CD4-positive, alpha-beta T cell treated with Interleukin-6 for 4 hours (primary cell): ENCODE data around the gene TMEM244.
"Not testable (repeated sequence)": the region's sequence is repeated elsewhere in the genome, so short reads cannot be mapped to it uniquely, and the experiment has no call there.

Source experiments
- DNase-seq: peaks from one replicate; pipeline ENCODE4 v3.0.0-alpha.2; 2020; ENCODE audit warnings: mixed read lengths

Gene TMEM244

DNA sequence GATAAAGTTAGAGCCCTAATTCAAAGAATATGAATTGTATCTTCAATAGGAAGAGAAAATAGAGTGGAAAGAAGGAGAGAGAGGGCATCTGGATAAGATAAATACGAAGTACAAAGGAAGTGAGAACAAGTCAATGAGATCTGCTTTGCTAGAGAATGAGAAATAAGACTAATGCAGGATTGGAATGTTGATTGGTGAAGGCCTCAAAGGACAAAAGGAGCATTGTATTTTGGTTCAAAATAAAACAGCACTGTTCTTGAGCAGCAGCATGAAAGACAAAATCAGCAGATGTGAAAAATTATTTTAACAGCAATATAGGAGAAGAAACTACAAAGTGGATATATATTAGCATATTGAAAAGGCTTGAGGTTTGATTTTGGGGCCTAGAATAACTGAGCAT, 5.1 kb upstream of the TMEM244 start:
- no peak for DNase-seq

DNA sequence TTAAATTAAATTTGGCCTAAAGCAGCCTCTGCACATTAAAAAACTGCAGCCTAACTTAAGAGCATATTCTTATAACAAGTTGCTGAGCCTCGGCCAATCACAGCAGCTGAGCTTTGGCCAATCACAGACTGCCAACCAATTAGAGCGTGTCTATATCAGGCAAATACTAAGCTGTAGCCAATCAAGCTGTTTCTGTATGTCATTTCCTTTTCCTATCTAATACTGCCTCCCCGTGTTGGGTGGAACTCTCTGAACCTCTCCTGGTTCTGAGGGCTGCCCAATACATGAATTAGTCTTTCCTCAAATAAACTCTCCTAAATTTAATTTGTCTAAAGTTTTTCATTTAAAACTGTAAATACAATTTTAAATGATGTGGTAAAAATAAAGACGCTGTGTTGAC, 3.9 kb upstream of the TMEM244 start:
- DNase-seq, result no peak

DNA sequence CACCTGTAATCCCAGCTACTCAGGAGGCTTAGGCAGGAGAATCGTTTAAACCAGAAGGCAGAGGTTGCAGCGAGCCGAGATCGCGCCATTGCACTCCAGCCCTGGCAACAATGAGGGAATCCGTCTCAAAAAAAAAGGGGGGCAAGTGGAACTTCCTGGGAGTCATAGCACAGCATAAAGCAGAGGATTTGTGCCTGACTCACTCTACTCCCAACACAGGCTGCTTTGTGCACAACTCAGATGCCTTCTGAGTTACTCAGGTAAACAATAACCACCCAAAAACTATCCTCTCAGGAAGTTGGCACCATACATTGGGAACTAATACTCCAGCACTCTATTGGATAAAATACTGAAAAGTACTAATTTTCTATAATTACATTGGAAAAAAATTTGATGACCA, 2.5 kb upstream of the TMEM244 start:
- no peak for DNase-seq

DNA sequence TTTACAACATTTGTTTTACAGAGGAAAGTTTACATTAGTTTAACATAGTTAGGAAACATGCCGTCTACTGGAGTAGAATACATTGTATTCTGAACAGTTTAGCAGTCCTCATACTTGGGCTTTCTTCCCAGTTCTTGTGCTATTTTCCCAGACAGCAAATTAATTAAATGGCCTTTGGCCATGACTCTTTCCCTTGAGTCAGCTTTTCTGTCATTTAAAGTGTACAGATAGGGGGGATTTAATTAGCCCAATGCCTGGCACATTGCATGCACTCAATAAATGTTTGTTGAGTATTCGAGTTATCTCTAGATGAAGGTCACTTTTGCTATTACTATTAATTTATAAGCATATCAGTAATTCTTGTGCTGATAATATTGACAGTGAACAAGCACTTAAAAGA, 1.6 kb downstream of the TMEM244 start:
- DNase-seq, result no peak

DNA sequence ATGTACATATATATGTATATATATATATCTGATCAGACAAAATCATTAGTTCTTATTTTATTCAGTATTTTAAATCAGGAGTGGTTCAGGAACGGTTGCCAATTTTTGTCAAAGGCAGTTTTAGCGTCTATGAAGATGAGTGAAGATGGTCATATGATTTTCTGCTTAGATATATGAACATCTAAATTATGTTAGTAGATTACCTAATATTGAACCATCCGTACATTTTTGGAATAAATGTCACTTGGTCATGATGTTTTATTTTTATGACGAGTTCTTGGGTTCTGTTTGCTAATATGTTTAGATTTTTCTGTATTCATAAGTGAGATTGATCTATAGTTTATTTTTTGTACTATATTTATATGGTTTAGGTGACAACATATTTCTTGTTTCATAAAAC, 3.3 kb downstream of the TMEM244 start:
- DNase-seq, result no peak

DNA sequence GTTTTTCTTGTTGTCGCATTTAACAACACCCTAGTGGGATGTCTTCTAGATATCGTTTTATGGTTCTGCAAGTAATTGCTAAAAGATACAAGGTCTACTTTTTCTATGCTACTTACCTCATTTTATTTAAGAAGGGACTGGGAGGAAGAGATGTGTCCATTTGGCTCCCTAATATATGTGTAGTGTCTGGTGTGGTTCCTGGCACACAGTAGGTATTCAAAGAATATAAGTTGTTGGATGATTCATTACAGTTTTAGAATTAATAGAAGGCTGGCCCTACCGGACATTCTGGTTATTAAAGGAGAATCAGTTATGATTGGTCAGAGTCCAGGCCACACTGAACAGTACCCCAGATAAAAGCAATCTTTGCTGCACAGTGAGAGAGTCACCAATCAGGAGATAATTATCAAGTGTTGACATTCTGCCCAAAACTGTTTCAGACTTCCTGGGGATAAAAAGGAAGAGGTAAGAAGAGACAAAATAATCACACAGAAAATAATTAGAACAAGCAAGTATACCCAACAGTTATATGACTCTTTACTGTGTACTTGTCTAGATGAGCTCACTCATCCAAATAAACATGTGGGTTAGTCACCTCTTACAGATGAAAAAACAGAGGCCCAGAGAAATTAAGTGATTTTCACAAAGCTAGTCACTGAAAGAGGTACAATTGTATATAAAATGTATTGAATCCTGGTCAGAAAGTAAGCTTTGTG, 7.0 kb downstream of the TMEM244 start:
- DNase-seq, result no peak

DNA sequence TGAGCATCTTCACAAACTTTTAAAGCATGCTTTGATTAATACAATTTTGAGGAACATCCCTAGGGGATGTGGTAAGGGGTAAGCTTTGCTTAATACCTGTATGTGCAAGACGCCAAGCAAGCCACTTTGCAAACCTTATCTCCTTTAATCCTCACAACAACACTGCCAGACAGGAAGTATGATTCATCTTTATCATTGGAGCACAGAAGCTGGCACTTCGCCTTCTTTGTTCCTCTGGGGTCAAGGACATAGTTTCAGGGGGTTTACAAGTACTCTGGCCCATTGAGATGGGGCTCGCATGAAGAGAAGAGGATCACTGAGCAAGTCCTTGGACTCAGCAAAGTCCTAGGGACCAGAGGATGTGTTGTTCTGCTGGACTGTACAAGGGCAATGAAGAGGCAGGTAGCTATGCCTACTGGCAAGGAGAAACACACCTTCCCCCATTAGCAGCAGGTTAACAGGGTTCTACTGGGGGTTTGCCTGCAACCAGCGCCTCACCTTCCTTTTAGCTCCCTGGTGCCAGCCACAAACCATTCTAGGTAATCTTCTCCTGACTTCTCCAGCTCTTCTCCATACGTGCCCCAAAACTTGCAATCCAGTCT, 8.8 kb downstream of the TMEM244 start:
- peak; percentile 6 for DNase-seq

DNA sequence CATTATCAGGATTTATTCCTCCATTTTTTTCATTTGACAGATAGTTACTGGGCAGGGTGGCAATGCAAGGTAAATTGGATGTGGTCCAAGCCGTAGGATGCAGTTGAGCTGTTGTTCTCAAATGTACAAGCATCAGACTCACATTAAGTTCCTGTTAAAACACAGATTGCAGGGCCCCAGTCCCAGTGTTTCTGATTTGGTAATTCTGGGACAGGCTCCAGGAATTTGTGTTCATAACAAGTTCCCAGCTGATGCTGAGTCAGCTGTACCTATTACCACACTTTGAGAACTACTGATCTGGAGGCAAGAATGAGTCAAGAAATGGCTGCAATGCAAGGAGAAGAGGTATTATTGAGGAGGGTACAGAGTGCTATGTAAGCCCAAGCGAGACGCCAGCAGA, 11.7 kb downstream of the TMEM244 start:
- no peak for DNase-seq

DNA sequence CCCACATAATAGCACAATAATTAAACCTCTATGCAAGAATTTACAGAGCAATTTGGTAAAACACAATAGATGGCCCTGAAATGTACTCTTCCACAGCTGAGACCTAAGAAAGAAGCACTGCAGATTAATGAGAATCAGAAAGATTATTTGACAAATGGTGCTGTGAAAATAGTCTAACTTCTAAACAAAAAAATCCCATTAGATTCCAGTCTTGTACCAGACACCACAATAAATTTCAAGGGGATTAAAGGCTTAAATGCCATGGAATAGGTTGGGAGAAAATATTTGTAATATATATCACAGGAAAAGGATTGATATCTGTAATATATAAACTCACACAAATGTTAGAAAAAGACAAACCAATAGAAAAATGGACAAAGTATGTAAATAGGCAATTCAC, 14.4 kb downstream of the TMEM244 start:
- DNase-seq, result no peak

DNA sequence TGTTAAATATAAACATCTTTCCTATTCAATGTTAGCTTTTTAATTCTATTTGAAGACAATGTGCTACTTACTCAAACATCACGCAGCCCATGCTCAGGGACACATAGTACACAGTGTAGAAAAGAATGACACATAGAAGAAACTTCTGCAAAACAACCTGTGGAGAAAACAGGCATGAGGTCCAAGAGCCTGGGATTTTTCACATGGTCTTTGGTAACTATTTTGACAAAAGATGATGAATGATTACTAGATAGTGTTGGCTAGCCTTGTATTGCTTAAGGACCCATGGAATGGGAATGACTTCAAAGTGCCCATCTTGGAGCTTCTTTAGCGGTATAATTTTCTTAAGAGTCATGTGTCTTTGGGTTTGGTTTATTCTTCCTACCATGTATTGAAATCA, 15.4 kb downstream of the TMEM244 start:
- DNase-seq, result no peak

DNA sequence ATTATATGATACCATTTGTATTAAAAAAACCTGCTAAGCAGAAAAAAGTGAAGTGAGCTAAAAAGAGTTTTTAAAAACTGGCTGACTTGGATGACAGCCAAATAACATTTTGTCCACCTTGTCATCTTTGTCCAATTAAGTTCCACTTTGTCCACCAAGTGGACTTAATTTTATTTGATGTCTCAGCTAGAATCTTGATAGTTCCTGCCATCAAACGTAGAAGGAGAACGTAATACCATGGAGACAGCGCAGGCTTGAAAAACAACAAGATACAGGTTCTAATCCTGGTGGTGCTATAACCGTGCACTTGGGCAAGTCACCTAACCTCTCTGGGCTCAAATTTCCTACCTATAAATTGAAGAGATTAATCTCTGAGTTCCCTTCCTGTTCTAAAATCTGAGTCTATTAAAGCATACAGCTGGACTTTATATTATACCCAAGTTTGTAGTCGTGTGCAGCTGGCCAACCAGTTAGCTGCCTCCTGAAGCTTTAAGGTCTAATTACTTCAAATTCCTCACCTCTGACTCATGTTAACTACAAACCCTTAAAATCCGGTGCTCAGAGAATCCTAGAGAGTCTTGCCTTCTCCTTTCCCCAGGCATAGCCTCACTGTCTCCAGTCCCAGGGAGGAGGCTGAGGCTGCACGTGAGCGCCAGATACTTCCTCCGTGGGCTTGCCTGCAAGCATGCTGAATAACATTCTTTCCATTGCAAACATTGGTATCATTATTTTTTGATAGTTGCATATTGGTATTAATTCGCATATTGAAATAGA, 16.8 kb downstream of the TMEM244 start:
- DNase-seq, result no peak

DNA sequence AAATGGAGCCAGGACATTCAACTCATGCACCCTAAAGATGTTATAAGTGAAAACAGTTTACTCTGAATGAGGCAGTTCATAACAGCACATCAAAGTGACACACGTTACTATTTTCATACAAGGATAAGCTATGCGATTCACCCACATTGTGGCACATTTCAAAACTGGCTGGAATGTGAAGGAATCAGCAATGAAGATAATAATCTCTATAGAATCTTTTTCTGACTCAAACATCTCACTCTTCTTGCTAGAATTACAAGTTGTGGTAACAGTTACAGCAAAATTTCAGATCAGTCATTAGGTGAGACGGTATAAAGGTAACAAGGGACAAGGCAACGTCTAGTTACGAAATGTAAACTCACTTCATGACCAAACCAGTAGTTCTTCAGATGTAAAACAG, 17.5 kb downstream of the TMEM244 start:
- DNase-seq, result no peak

DNA sequence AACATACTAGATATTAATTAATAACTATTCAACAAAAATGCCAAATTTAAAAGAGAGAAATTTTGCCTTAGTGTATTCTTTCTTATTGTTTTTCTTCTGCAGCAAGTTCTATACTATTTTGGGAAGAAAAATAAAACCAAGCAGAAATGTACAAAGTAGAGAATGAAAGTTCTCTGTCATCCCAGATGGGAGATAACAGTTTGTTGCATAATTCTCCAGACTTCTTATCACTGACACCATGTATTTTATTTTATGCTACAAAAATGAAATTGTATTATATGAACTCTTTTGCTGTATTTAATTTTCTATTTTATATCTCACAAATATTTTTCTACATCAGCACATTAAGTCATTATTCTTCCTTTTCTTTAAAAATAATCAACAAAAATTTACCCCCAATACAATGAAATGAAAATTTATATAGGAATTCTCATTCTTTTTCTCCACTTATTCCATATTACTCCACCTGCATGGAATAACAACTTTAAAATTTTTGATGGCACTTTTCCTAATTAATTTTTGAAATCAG, 18.2 kb downstream of the TMEM244 start:
- DNase-seq, result no peak

DNA sequence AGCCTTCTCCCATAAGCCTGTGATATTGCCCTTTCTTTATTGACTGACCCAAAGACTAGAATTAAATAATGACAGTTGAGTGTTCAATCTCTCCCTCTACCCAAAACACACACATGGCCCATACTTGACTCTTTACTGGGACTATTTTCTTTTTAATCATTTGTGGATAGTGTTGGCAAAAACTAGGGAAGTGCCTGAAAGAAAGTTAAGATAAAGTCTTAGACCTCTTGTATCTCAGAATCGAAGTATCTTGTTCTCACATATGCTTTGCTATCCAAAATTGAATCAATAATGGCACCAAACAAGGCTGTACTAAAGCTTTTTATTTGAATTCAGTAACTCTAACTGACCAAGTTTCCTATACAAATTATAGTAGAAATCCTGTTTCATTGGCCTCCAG, 19.0 kb downstream of the TMEM244 start:
- DNase-seq, result no peak

DNA sequence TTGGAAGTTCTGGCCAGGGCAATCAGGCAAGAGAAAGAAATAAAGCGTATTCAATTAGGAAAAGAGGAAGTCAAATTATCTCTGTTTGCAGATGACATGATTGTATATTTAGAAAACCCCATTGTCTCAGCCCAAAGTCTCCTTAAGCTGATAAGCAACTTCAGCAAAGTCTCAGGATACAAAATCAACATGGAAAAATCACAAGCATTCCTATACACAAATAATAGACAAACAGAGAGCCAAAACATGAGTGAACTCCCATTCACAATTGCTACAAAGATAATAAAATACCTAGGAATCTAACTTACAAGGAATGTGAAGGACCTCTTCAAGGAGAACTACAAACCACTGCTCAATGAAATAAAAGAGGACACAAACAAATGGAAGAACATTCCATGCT, 21.6 kb downstream of the TMEM244 start:
- not testable (repeated sequence) for DNase-seq

DNA sequence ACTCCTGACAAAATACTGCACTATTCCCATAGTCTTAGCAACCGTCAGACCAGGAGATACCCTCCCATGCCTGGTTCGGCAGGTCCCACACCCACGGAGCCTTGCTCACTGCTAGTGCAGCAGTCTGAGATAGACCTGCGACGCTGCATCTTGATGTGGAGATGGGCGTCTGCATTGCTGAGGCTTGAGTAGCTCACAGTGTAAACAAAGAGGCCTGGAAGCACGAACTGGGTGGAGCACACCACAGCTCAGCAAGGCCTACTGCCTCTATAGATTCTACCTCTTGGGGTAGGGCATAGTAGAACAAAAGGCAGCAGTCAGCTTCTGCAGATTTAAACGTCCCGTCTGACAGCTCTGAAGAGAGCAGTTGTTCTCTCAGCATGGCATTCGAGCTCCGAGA, 25.4 kb downstream of the TMEM244 start:
- DNase-seq, result no peak

DNA sequence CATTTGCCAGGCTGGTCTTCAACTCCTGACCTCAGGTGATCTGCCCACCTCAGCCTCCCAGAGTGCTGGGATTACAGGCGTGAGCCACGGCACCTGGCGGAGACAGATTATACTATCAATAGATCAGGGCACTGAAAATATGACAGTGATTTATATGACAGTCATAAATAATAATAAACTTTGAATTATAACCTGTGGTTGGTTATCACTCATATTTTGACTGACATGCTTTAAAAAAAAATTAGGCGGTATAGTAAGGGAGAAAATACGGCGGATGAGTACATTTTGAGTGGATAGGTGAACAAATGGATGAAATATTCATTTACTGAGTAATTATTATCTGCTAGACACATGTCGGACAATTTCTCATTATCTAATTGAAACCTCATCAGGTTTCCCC, 28.8 kb downstream of the TMEM244 start:
- DNase-seq, result no peak

DNA sequence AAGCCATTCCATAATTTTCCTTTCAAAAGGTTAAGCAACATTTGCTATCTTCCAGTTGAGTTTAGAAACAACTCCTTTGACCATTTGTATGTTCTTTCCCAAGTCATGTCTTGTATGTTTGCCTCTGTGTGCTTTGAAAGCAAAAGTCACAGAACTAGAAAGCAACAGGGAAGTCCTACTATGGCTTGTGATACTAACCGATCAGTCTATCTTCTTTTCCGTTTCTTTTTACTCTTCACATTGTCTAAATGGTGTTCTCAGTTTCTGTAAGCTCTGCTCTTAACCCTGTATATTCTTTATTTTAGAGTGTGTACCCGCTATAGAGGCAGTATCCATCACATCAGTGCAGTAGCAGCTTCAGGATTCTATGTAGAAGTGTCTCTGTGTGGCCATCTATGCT, 32.9 kb downstream of the TMEM244 start:
- DNase-seq, result no peak

DNA sequence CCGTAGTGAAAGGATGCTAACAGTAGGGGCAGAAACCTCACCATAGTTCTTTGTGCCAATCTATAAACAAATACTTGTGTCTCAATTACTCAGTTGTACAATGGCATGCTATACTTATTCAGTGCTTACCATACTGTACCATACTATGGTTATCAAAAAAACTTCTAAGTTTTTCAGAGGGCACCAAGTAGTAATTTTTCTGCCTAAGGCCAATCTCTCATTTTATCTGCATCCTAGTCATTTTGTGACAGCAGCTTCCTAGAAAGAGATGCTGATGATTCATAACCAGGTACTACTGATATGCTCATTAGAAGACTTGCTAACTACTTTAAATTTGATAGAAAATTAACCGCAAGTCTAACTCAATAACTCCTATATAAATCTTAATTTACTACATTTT, 42.9 kb downstream of the TMEM244 start:
- DNase-seq, result no peak

DNA sequence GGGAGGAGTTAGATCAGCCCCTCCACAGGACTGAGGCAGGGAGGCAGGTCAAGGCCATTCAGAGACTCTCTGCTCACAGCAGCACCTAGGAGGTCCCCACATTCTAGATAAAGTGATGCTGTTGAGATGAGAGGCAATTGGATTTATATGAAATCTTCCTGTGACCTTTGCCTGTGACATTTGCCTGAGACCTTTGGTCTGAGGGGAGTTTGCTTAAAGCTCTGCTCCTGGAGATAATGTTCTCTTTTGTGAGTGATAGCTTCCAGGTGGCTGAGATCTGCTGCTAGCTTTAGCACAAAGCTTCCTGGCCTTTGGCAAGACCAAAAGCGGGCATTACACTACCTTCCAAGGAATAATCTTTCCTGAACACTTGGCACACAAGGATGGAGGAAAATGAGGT, 43.3 kb downstream of the TMEM244 start:
- DNase-seq, result no peak

DNA sequence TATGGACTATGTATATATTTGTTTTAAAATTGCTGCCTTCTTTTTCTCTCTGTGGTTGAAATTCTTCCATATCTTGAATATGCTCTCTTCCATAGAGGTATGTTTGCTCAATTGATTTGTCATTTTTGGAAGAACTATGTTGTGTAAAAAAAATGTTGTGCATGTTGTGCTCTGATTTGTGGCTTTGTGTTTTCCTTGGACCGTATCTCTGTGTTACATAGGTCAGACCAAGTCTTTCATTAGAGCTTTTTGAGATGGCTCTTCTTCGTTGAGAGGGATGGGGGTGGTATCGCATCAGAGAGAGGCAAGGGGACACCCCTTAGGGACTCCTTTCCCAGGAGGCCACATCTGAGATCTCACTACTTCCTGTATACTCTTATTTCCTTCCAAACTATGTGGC, 43.8 kb downstream of the TMEM244 start:
- no peak for DNase-seq

DNA sequence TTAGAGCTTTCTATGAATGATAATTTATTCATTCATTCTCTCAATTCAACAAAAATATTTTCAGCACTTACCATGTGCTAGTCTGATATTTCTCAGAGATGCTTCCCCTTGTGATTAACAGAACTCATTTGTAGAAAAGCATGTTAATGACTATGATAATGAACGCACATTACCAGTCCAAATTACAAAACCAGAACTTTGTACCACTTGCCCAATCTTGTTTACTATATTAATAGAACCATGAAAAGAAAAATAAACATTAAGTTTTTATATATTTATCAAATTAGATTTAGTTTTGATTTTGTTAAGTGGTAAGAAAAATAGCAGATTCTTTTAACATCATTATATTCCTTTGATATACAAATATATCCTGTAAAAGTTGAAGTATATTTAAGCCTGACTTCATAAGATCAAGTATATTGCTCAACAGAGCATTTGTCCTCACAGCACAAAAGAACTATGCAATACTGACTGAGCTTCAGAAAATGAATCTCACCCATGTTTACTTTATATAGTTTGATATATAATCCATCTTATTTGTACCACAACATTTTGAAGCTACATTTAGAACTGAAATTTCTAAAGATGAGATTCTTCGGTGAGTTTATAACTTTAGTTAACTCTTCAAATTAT, 48.9 kb downstream of the TMEM244 start:
- no peak for DNase-seq

DNA sequence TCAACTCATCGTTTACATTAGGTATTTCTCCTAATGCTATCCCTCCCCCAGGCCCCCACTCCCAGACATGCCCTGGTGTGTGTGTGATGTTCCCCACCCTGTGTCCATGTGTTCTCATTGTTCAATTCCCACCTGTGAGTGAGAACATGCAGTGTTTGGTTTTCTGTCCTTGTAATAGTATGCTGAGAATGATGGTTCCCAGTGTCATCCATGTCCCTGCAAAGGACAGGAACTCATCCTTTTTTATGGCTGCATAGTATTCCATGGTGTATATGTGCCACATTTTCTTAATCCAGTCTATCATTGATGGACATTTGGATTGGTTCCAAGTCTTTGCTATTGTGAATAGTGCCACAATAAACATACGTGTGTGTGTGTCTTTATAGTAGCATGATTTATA, 54.0 kb downstream of the TMEM244 start:
- DNase-seq, result not testable (repeated sequence)

DNA sequence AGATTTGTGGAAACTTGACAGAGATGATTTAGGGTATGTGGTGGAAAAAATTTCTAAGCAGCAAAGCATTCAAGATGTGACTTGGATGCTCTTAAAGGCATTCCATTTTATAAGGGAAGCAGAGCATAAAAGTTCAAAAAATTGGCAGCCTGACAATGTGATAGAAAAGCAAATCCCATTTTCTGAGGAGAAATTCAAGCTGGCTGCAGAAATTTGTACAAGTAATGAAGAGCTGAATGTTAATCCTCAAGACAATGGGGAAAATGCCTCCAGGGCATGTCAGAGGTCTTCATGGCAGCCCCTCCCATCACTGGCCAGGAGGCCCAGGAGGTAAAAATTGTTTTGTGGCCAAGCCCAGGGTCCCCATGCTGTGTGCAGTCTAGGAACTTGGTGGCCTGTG, 58.2 kb downstream of the TMEM244 start:
- DNase-seq, result not testable (repeated sequence)
